A673 (cell line): ENCODE results near the gene KCNJ18. TPM values are rescaled to one million over a fixed set of nuclear protein-coding genes. Genes with fewer than 3 reads are reported as not detected.
"Not testable (repeated sequence)": the region's sequence is repeated elsewhere in the genome, so short reads cannot be mapped to it uniquely, and the experiment has no call there.

Source experiments
- BruUV-seq: library from RNA; stranded (reverse); fragments of 400-500 nt; replicated peaks from 2 replicates; lab custom pipeline; 2021; lab: Mats Ljungman, UMichigan
- CTCF ChIA-PET: fragments of 300-600 bp; sonication (Branson Sonifier 250); formaldehyde crosslinking; loops from one replicate; lab custom pipeline; 2022; ENCODE audit warnings: antibody characterized with exemption; lab: Charles Lee
- POLR2A ChIA-PET: fragments of 300-600 bp; sonication (Branson Sonifier 250); formaldehyde crosslinking; loops from one replicate; lab custom pipeline; 2022; ENCODE audit warnings: antibody characterized with exemption; ENCODE audit not compliant: low non-redundant PET; lab: Charles Lee
- DNase-seq: peaks from one replicate; pipeline ENCODE4 v3.0.0-alpha.2; 2015; ENCODE audit warnings: low spot score
- H3K27ac ChIP-seq: fragments of 200-600 bp; sonication (generic); 2 replicates; pipeline ENCODE4 v1.5.1; 2016; ENCODE audit warnings: mixed run types, low read depth, mild to moderate bottlenecking, mixed read lengths, antibody characterized with exemption, low read length; ENCODE audit not compliant: poor library complexity, severe bottlenecking
- H3K27me3 ChIP-seq: fragments of 200-600 bp; sonication (generic); replicated peaks from 2 replicates; pipeline ENCODE4 v1.6.1; 2017; ENCODE audit warnings: mixed run types, low read depth, mild to moderate bottlenecking, mixed read lengths, antibody characterized with exemption, low read length; ENCODE audit not compliant: insufficient read depth, poor library complexity
- H3K36me3 ChIP-seq: fragments of 200-600 bp; sonication (generic); 2 replicates; pipeline ENCODE4 v1.6.1; 2016; ENCODE audit warnings: mixed run types, mild to moderate bottlenecking, mixed read lengths, antibody characterized with exemption, low read length; ENCODE audit not compliant: insufficient read depth, poor library complexity, severe bottlenecking
- H3K4me1 ChIP-seq: fragments of 200-600 bp; sonication (generic); 2 replicates; pipeline ENCODE4 v1.6.1; 2017; ENCODE audit warnings: mixed run types, mild to moderate bottlenecking, mixed read lengths, antibody characterized with exemption, low read length; ENCODE audit not compliant: insufficient read depth, poor library complexity, severe bottlenecking
- H3K4me3 ChIP-seq: fragments of 200-600 bp; sonication (generic); 2 replicates; pipeline ENCODE4 v1.5.1; 2016; ENCODE audit warnings: low read depth, mixed run types, mild to moderate bottlenecking, mixed read lengths, low read length; ENCODE audit not compliant: poor library complexity, severe bottlenecking
- H3K9me3 ChIP-seq: fragments of 200-600 bp; sonication (generic); 2 replicates; pipeline ENCODE4 v1.6.1; 2016; ENCODE audit warnings: mixed run types, low read depth, mild to moderate bottlenecking, mixed read lengths, antibody characterized with exemption, low read length; ENCODE audit not compliant: poor library complexity, severe bottlenecking
- EZH2 ChIP-seq: fragments of 200-600 bp; sonication (generic); IDR thresholded peaks from 2 replicates; pipeline ENCODE4 v1.6.1; 2017; ENCODE audit warnings: borderline replicate concordance, low read depth, mild to moderate bottlenecking, mixed read lengths, antibody characterized with exemption, low read length; ENCODE audit not compliant: poor library complexity, severe bottlenecking
- intact Hi-C: fragments of 100-400 bp; cut with micrococcal nuclease; formaldehyde crosslinking; loops from one replicate; pipeline ENCODE4 v1.10.0; 2022; ENCODE audit not compliant: unreplicated experiment
- total RNA-seq: library from RNA; stranded (reverse); gene quantifications from 2 replicates; pipeline ENCODE4 v1.2.3, GENCODE V29; 2021
- TF ChIP-seq, protein P1 (sequence below): fragments of 300-800, 200-600 bp; sonication (generic); conservative IDR thresholded peaks from 2 replicates; pipeline ENCODE4 v1.5.1; 2017; ENCODE audit warnings: low read depth, mild to moderate bottlenecking, antibody characterized with exemption, low read length, moderate library complexity, mixed read lengths

Gene KCNJ18
- total RNA-seq, 1 experiment from 2014 or later = not detected

DNA sequence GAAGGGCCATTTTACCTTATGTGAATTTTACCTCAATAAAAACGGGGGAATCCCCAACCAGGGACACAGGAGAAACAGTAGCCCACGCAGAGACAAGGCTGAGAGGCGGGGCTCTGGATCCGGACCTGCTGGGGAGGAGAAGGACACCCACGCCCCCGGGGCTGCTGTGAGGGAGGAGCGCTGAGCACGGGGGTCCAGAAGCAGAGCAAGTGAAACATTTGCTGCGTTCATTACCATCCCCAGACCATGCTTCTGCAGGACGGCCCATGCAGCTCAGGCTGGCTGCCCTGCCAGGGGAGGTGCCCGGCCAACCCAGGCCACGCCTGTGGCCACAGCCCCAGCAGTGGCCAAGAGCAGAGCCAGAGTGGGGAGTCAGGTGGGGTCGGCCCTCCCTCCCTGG, 50.0 kb downstream of the KCNJ18 start:
- intact Hi-C loops = no loop called here
- DNase-seq = no peak
- Histone ChIP-seq H3K36me3 (no peaks in the 10 kb centered on the region), H3K4me1 (no peaks in the 10 kb centered on the region), H3K9me3 (no peaks in the 10 kb centered on the region), H3K4me3 (no peak overlapping the region), H3K27ac (no peak overlapping the region), H3K27me3 (no peaks in the 10 kb centered on the region)
- BruUV-seq = no TSS peak
- TF ChIP-seq EZH2 = no peak
- TF ChIP-seq, protein P1, sequence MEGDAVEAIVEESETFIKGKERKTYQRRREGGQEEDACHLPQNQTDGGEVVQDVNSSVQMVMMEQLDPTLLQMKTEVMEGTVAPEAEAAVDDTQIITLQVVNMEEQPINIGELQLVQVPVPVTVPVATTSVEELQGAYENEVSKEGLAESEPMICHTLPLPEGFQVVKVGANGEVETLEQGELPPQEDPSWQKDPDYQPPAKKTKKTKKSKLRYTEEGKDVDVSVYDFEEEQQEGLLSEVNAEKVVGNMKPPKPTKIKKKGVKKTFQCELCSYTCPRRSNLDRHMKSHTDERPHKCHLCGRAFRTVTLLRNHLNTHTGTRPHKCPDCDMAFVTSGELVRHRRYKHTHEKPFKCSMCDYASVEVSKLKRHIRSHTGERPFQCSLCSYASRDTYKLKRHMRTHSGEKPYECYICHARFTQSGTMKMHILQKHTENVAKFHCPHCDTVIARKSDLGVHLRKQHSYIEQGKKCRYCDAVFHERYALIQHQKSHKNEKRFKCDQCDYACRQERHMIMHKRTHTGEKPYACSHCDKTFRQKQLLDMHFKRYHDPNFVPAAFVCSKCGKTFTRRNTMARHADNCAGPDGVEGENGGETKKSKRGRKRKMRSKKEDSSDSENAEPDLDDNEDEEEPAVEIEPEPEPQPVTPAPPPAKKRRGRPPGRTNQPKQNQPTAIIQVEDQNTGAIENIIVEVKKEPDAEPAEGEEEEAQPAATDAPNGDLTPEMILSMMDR = no peak
- ChIA-PET CTCF (no interaction called here), POLR2A (no interaction called here)

DNA sequence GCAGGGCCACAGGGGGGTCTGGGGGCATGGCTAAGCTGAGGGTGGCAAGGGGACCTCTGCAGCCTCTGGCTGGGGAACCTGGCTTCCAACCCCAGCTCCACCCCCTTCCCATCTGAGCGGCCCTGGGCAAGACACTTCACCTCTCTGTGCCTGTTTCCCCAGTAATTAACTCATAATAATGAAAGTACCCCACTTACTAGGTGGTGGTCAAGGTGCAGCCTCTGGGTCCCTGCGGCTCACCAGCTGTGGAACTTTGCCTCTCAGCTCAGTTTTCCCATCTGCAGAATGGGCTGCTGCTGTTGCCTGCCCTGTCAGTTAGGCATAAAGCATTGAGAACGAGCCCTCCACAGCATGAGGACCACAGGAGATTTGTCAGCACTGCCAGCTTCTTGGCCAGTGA, 51.8 kb downstream of the KCNJ18 start:
- H3K27me3 ChIP-seq, CTCF ChIA-PET, BruUV-seq, DNase-seq, H3K4me3 ChIP-seq, intact Hi-C loops, H3K27ac ChIP-seq, POLR2A ChIA-PET, H3K9me3 ChIP-seq, H3K4me1 ChIP-seq, H3K36me3 ChIP-seq: not testable (repeated sequence)

DNA sequence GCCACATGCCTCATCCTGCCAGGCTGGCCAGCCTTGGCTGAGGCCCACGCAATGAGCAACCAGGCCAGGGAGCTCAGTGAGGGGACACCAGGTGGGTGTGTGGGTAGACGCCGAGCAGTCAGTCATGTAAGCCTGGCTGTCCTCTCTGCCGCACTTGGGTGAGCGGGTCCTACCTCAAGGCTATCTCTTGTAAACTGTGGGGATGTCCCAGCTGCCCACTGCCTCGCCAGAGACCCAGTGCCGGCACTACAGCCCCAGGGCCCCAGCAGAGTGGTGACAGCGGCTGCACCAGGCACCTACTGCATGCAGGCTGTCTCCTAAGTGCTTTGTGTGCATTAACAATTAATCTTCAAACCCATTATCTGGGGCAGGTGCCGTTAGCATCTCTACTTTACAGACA, 52.3 kb downstream of the KCNJ18 start:
- POLR2A ChIA-PET, CTCF ChIA-PET, intact Hi-C loops, H3K4me1 ChIP-seq, H3K36me3 ChIP-seq, H3K9me3 ChIP-seq, H3K4me3 ChIP-seq, H3K27me3 ChIP-seq, BruUV-seq, DNase-seq, H3K27ac ChIP-seq: not testable (repeated sequence)

DNA sequence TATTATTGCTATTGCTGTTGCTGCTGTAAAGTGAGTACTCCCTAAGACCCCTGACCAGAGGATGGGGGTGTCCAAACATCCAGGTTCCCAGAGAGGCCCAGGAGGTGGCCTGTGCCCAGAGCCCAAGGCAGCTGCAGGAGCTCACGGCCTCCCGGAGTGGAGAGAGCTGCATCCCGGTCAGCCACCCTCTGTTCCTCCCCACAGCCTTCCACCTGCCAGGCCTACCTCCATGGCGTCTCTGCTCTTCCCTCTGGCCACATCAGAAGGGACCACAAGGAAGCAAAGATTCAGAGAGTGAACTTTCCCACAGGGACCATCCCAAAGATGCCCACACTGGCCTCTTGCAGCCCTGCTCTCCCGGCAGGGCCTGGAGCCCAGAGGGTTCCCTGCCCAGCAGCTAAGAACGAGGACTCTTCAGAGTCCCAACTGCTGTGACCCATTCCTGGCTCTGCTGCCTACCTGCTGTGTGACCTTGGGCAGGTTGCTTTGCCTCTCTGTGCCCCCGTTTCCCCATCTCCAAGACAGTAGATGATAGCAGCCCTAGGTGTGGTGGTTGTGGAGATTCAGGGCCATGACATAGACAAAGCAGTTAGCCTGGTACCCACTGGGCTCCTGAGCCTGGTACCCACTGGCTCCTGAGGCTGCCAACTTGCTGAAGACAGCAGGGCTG, 53.2 kb downstream of the KCNJ18 start:
- H3K9me3 ChIP-seq, H3K27ac ChIP-seq, H3K27me3 ChIP-seq, H3K36me3 ChIP-seq, H3K4me3 ChIP-seq, DNase-seq, intact Hi-C loops, POLR2A ChIA-PET, CTCF ChIA-PET, BruUV-seq, H3K4me1 ChIP-seq: not testable (repeated sequence)

DNA sequence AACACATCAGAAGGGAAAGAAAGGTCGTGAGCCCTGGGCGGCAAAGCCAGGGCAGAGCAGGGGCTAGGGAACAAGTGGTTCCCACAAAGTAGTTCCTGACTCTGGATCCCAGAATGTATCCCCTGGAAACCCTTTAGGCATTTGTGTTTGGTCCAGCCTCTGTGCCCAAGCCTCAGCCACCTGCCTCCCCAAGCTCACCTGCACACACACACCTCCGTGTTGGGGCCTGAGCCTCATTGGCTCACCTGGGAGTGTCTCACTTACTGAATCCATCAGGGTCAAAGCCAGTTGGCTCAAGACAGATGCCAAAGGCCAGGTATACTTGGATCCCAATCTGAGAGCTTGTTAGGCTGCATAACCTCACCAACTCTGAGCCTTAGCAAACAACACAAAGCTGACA, 54.1 kb downstream of the KCNJ18 start:
- H3K36me3 ChIP-seq, BruUV-seq, CTCF ChIA-PET, H3K4me1 ChIP-seq, intact Hi-C loops, H3K27me3 ChIP-seq, H3K4me3 ChIP-seq, DNase-seq, POLR2A ChIA-PET, H3K27ac ChIP-seq, H3K9me3 ChIP-seq: not testable (repeated sequence)

DNA sequence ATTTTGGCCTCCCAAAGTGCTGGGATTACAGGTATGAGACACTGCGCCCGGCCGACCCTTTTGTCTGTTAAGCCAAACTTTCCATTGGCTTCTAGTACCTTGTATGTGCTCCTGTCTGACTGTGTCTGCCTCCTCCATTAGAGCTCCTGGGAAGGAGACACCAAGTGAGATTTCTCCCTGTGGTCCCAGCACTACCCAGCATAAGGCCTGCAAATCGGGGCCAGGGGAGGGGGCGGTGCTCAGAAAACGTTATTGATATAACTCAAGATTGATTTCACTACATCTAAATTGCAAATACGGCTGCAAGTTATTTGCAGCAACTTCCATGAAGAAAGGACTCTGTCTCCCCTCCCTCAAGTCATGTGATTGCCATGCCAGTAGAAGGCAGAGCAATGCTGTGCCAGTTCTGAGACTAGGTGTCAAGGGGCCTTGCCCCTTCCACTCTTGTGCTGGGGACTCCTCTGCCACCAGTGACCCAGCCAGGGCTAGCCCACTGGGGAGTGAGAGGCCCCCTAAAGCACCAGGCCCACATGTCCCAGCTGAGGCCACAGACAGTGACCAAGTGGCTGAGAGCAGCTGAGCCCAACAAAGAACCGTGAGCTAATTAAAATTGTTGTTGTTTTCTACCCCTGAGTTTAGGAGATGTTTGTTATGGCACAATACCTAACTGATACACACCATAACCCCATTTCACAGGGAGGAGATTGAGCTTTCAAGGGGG, 55.0 kb downstream of the KCNJ18 start:
- H3K27ac ChIP-seq, CTCF ChIA-PET, H3K4me3 ChIP-seq, H3K36me3 ChIP-seq, POLR2A ChIA-PET, intact Hi-C loops, H3K27me3 ChIP-seq, BruUV-seq, DNase-seq, H3K4me1 ChIP-seq, H3K9me3 ChIP-seq: not testable (repeated sequence)
